Type B pancreatic cell (in vitro differentiated cells): ENCODE measurements around the gene PSMC5. TPM values are rescaled to one million over a fixed set of nuclear protein-coding genes. Genes with fewer than 3 reads are reported as not detected.
A peak's percentile ranks its signal among the peaks of the same experiment; 100 is the strongest.

Experiments used
- DNase-seq: peaks from one replicate; pipeline ENCODE4 v3.0.0; 2021; ENCODE audit warnings: mixed read lengths; ENCODE audit not compliant: unreplicated experiment; ENCODE audit errors: extremely low spot score
- H3K27ac Mint-ChIP-seq: 2 replicates; pipeline ENCODE4 v1.8.0; 2021; ENCODE audit warnings: mild to moderate bottlenecking, mixed read lengths
- H3K27me3 Mint-ChIP-seq: 2 replicates; pipeline ENCODE4 v1.8.0; 2021; ENCODE audit warnings: mixed read lengths
- H3K36me3 Mint-ChIP-seq: 2 replicates; pipeline ENCODE4 v1.8.0; 2021; ENCODE audit warnings: mixed read lengths
- H3K4me1 Mint-ChIP-seq: one replicate; pipeline ENCODE4 v1.8.0; 2021; ENCODE audit warnings: mixed read lengths; ENCODE audit not compliant: unreplicated experiment
- H3K4me3 Mint-ChIP-seq: 2 replicates; pipeline ENCODE4 v1.8.0; 2021; ENCODE audit warnings: mild to moderate bottlenecking, mixed read lengths
- H3K9me3 Mint-ChIP-seq: 2 replicates; pipeline ENCODE4 v1.8.0; 2021; ENCODE audit warnings: mixed read lengths
- total RNA-seq: library from RNA; stranded (reverse); gene quantifications from 2 replicates; pipeline ENCODE4 v1.2.1, GENCODE V29; 2021; ENCODE audit warnings: low replicate concordance
- TF ChIP-seq, protein P1 (sequence below): fragments of 200-600 bp; sonication (generic); conservative IDR thresholded peaks from 2 replicates; pipeline ENCODE4 v1.5.0; 2021; ENCODE audit warnings: antibody characterized with exemption, mild to moderate bottlenecking

PSMC5 gene
- total RNA-seq, 1 donor from 2014 or later, result 112 TPM

DNA sequence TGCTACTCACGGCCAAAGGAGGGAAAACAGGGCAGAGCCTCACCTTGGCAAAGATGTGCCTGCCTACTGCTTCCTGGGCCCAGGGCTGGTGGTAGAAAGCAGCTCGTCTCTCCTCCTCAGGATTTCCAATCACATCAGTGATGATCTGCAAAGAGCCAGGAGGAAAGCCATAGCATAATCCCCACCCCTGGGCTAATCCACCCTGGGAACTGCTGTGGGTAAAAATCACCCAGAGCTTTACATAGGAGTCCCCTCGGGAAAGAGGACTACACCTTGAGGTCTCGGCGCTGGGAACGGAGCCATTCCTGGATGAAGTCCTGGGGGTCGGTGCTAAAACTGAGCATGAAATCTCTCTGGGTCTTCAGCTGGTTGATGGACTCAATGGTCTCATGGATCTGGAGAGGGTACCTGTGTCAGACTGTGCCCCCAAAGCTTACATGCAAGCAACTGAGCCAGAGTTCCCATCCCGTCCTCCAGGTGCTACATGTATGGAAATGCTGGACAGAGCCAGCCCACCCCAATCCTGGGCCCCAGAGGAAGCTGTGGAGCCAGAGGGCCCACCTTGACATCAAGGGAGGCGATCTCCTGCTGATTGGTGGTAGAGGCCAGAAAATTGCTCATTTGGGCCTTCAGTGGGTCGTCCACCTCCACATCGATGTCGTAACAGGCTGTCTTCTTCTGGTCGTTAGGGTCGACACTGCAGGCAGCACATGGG lies 6.0 kb downstream of the PSMC5 start:
- Mint-ChIP-seq H3K27ac (peak overlapping the region; percentile 12), H3K27me3 (no peaks in the 10 kb centered on the region), H3K4me1 (peaks cover 7% of the 10 kb centered on the region), H3K9me3 (no peaks in the 10 kb centered on the region), H3K36me3 (peaks cover 34% of the 10 kb centered on the region), H3K4me3 (no peak overlapping the region)
- TF ChIP-seq, protein P1, sequence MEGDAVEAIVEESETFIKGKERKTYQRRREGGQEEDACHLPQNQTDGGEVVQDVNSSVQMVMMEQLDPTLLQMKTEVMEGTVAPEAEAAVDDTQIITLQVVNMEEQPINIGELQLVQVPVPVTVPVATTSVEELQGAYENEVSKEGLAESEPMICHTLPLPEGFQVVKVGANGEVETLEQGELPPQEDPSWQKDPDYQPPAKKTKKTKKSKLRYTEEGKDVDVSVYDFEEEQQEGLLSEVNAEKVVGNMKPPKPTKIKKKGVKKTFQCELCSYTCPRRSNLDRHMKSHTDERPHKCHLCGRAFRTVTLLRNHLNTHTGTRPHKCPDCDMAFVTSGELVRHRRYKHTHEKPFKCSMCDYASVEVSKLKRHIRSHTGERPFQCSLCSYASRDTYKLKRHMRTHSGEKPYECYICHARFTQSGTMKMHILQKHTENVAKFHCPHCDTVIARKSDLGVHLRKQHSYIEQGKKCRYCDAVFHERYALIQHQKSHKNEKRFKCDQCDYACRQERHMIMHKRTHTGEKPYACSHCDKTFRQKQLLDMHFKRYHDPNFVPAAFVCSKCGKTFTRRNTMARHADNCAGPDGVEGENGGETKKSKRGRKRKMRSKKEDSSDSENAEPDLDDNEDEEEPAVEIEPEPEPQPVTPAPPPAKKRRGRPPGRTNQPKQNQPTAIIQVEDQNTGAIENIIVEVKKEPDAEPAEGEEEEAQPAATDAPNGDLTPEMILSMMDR, result no peak
- DNase-seq, result no peak

GRCh38 chr17:63833741-63834373 lies 6.6 kb downstream of the PSMC5 start:
- H3K9me3 Mint-ChIP-seq, result no peaks in the 10 kb centered on the region

GRCh38 chr17:63834431-63835166 lies 7.4 kb downstream of the PSMC5 start:
- peaks cover 33% of the 10 kb centered on the region for H3K36me3 Mint-ChIP-seq
- peaks cover 17% of the 10 kb centered on the region for H3K4me1 Mint-ChIP-seq
- no peak for DNase-seq
- H3K27ac Mint-ChIP-seq, result peak overlapping the region; percentile 62
- H3K27me3 Mint-ChIP-seq, result no peaks in the 10 kb centered on the region
- H3K4me3 Mint-ChIP-seq, result no peak overlapping the region
- no peaks in the 10 kb centered on the region for H3K9me3 Mint-ChIP-seq
- TF ChIP-seq, protein P1, result peak; percentile 70

More at GRCh38 chr17:63833741-63834373, 6.6 kb downstream of the PSMC5 start:
- Mint-ChIP-seq H3K36me3 (peaks cover 34% of the 10 kb centered on the region), H3K27me3 (no peaks in the 10 kb centered on the region), H3K4me1 (peaks cover 10% of the 10 kb centered on the region), H3K27ac (peak overlapping the region; percentile 12), H3K4me3 (no peak overlapping the region)
- TF ChIP-seq, protein P1, result no peak
- DNase-seq, result no peak

DNA sequence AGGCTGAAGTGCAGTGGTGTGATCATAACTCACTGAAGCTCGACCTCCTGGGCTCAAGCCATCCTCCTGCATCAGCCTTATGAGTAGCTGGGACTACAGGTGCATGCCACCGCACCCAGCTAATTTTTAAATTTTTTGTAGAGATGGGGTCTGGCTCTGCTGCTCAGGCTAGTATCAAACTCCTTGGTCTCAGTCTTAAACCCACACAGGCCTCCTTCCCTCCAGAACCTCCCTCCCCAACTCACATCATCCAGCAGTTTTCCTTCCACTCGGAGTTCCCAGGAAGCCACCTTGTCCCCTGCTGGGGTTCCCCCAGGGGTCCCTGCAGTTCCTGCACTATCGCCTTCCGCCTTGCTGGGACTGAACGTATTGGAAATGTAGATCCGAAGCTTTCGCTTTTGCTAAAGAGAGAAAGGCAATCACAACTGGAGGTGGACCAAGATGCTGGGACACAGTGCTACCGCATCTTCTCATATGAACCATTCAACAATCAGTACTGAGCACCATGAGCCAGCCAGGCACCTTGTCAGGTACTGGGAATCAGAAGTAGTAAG lies 8.0 kb downstream of the PSMC5 start:
- Mint-ChIP-seq H3K9me3 (no peaks in the 10 kb centered on the region), H3K27me3 (no peaks in the 10 kb centered on the region), H3K4me1 (peaks cover 17% of the 10 kb centered on the region), H3K4me3 (no peak overlapping the region), H3K27ac (peak overlapping the region; percentile 62), H3K36me3 (peaks cover 26% of the 10 kb centered on the region)
- DNase-seq, result no peak
- TF ChIP-seq, protein P1, result no peak

DNA sequence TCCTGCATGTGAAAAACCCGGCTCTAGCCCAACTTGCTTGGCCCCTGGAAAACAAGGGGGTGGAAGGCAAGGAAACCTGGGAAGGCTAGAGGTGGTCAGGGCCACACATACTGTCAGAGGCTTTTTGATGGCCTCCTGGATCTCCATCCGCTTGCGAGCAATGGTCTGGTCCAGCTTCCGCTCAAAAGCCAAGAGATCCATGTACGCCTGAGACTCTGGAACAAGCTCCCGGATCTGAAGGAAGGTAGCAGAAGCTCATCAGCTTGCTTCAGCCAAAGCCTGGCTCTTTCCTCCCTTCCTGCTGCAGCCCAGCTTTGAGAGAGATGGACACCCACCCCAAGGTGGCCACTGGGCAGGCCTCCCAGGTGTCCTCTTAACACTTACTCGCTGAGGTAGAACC lies 9.6 kb downstream of the PSMC5 start:
- H3K27me3 Mint-ChIP-seq, result no peaks in the 10 kb centered on the region
- peaks cover 14% of the 10 kb centered on the region for H3K36me3 Mint-ChIP-seq
- no peak overlapping the region for H3K27ac Mint-ChIP-seq
- H3K9me3 Mint-ChIP-seq, result no peaks in the 10 kb centered on the region
- TF ChIP-seq, protein P1, result no peak
- no peak overlapping the region for H3K4me3 Mint-ChIP-seq
- peaks cover 28% of the 10 kb centered on the region for H3K4me1 Mint-ChIP-seq
- no peak for DNase-seq
